Activated CD4-positive, CD25-positive, alpha-beta regulatory T cell treated with anti-CD3 and anti-CD28 coated beads, Interleukin-2, amount 50 U/mL, for 72 hours (primary cell): Measurements from ENCODE around the gene F5.

Source experiments
- DNase-seq: peaks from one replicate; pipeline ENCODE4 v3.0.0; 2021

The F5 gene

DNA sequence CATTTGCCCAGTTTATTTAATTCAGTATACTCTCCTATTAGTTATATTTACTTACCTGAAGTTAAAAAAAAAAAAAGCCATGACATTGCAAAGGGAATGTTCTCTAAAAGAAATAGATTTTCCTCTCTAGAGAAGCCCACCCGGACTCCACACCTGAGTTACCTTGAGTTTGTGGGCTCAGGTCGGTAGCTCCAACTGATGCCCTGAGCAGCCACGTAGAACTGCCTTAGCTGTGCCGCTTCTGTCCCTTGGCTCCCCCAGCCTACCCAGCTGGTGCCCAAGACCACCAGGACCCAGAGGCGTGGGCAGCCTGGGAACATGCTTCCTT is 250 bp downstream of the F5 start:
- DNase-seq = no peak

DNA sequence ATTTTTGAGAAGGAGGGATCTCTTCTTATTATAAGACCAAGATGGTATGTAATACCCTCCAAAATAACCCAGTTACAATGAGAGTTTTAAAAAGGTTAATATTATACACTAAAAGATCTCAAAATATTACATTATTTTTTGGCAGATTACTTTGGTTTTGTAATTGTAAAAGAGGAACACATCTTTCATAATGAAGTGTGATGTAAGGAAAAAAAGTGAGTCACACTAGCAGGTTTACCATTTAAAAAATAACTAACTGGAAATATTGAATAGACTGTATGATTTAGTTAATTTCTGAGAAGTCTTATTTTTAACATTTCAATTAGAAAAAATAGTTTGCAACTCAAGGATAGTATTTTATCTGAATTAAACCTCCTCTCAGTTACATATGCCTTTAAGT is 1.1 kb downstream of the F5 start:
- DNase-seq = no peak

DNA sequence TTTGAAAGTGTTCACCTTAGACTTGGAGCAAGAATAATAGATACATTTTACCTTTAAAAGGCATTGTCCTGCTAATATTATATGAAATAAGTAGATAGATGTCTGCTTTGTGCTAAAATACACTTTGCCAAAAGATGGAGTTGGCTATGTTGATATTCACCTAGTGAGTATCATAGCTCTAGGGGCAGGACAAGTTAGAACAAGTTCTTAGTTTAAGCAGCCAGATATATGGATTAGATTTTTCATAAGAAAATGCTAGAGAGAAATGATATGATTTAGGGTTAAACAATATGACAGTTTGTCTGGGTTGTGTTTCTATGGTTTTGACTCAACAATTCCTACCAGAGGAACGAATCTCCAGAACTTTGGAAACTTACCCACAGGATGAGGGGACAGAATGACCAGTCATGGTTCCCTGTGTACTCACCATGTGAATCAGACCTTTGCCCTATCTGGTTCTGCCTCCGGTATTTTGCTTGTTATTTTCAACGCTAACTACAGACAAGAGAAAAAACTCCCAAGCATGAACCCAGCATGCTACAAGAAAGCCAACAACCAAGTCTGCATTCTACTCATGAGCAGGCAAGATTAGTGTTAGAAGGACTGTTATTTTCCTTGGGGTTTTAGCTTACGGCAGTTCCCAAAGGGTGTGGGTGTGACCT is 1.7 kb downstream of the F5 start:
- no peak for DNase-seq

DNA sequence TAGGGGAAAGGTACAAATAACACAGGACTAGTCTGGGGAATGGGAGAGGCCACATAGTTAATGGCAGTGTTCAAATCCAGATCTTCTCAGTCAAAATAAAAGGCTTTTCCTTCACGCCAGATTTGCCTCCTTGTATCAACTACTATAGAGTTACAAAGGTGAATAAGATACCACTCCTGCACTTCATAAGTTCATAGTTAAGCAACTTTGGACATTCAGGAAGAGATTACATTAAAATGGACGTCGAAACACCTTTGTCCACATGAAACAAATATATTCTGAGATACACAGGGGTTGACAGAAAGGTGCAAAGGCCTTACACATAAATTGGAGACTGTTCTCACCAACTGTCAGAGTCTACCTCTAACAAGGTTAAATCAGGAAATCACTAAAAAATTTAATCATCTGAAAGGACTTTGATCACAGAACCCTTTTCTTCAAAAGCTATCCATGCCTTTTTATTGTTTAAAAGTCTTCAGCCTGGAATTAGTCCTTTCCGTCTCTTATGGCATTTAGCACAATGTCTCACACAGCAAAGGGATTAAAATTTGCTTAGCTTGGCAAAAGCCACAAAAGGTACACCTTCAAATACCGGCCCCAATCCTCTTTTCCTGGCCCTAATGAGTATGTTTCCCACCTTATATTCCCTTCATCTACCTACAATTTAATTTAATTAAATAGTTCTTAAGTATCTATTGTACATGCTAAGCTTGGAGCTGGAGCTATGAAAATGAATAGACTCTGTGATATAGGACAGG is 8.1 kb downstream of the F5 start:
- no peak for DNase-seq

DNA sequence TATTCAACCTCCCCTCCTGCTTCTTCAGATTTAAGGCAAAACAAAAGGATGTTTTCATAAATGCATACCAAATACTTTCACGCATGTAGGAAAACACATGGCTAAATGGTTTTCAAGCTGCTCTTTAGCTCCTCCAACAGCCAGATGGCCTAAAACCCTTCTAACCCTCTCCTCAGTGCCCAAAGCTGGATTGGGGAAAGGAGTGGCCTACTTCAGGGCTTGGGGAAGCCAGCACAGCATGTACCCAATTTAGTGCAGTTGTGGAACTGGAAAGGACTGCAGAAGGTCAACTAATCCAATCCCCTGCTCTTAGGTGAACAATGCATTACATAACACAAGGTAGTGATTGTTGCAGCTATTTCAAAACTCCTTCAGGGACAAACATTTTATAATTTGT is 9.3 kb downstream of the F5 start:
- DNase-seq = no peak

DNA sequence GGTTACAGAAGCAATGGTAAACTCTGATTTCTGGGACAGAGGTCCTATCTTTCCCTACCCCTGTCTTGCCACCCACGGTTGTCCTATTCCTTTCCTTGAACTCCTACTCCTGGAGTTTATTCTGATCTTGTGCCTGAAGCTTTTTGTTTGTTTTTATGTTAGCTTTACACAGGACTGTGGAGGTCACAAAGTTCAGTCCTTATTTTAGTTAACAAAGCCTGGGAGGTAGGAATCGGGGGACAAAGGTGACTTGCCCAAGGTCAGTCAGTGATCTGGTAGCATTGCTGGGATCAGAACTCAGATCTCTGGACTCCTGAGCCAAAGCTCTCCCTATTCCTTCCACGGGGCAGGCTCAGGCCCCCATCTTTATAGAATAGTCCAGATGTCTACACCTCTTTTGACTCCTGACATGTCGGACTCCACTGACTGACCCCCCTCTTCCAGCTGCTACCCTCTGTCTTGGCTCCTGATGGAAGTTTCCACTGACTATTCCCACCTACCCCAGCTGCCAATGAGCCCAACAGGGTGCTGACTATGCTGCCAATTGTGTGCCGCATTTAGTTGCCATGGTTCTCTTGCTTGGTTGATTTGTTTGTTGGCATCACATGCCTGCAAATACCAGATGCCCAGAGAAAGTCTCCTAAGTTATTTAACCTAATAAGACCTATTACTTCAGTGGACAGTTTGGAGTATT is 9.9 kb downstream of the F5 start:
- no peak for DNase-seq

DNA sequence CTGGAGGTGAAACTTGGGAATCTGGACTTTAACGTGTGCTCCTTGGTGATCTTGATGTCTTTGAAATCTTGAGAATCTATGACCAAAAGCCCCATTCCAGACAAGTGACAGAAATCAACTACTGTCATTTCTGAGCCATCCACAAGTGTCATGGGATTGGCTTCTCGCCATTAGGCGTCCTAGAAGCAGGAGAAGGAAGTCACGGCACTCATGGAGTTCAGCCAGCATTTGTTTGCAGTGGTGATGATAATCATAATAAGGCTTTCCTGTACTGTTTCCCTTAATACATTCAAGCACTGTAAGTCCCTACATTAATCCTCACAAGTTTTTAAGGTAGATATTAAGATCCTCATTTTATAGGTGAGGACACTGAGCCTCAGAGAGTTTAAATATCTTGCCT is 11.9 kb downstream of the F5 start:
- no peak for DNase-seq

DNA sequence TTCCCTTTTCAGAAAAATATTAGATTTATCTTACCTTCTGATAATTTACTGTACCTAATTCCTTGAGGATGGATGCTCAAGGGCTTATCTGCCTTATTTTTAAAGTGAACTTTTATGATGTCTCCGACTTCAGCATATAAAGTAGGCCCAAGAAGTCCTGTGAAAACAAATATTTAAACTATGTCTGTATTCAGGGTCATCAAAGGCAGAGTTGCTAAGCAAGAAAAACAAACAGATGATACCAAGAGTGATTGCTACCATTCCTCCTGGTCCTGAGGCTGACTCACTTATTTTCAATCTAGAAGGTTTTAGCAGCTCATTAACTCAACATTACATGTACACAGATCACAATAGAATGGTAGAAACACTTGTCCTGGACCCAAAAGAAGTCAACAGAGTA is 14.1 kb downstream of the F5 start:
- no peak for DNase-seq

DNA sequence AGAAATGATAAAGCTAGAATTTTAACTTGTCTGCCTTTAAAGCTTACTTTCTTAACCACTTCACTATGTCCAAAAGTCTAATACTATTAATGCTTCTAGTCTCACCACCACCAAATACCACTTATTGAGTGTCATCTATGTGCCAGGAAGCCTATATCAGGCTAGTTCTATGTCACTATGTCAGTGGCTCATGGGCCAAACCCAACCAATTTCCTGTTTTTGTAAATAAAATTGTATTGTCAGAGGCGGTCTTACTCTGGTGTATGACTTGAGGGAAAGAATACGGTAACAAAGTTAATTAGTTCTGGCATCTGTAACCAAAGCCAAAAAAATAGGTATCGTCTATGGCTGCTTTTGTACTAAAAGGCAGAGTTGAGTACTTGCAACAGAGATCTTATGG is 14.8 kb downstream of the F5 start:
- DNase-seq = no peak

DNA sequence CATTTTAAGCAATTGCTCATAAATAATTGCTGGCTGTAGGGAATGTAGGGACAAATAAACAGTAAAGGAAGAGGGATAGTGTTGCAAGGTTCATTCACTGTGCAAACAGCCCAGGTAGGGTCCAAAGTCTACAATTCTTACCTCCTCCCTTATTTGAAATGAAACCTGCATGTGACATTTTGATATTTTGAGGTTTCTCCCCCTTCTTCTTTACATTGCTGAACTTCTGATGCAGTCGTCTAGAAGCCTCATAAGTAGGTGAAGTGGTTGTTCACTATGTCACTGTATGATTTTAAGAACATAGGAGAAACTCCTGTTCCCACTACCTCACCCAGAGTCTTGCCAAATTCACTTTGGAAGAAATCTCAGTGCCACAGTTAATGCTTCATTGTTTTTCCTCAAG is 16.1 kb downstream of the F5 start:
- no peak for DNase-seq

DNA sequence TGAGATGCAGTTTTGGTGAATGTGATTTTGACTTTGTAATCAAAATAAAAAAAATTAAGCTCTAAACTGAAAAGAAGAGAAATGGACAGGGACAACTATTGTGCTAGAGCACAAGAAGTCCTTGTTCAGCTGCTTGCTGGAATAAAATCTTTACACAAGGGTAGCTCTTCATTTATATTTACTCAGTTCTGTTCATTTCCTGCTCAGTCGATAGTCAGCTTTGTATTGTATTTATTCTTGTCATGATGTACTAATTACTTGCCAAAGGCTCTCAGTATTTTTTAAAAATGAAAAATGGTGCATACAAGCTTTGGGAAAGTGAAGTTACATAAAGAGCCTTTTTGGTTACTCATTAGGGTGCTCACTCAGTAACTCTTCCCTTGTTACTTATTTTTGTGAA is 17.8 kb downstream of the F5 start:
- no peak for DNase-seq

DNA sequence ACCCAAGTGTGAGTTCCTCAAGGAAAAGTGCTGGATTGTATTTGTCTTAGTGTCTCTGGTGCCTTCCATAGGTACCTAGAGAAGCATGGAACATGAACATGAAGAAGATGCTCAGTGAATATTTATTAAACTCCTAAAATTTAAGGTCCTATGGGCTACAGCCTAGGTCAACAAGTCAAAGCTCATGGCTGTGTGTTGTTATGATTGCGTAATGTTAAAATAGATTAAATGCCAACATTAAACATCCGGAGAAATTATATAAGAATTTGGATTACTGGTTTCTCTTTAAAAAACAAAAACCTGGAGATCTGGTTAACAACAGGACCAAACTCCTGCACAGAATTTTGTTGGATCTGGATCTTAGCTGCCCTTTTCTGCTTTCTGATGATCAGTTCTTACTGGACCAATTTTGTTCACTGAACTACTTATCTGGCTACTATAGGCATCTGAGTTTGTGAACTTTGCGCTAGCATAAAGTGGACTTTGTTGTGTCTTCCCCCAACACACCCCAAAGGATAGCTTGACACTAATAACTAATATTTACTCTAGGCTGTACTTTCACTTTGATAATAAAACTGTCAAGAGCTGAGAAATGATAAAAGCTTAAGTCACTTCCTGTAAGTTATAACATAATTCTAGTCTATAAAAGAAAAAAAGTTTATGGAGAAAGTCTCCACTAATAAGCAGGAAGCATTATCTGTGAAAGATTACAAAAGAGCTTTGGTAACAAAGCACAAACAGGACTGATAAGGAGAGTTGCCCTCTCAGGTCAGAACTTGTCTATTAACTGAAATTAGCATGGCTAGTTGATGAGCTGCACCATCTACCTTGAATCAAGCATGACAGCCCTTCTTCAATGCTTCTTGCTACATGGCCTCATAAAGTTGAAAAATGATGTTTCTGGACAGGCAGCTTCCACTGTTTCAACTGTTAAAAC is 20.7 kb downstream of the F5 start:
- DNase-seq = no peak

DNA sequence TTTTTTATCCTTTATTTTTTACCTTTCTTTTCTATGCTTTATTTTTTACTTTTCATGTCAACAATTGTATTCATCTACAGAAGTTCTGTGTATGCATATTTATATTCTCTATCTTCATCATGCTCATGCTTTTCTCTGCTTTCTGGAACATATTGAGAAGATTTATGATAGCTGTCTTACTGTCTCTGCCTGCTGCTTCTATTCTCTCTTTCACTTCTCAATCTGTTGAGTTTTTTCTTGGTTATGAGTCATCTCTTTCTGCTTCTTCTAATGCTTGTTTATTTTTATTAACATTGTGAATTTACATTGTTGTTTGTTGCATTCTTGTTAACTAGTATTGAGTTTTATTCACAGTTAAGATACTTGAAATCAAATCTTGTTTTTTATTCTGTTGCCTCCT is 22.6 kb downstream of the F5 start:
- DNase-seq = no peak

DNA sequence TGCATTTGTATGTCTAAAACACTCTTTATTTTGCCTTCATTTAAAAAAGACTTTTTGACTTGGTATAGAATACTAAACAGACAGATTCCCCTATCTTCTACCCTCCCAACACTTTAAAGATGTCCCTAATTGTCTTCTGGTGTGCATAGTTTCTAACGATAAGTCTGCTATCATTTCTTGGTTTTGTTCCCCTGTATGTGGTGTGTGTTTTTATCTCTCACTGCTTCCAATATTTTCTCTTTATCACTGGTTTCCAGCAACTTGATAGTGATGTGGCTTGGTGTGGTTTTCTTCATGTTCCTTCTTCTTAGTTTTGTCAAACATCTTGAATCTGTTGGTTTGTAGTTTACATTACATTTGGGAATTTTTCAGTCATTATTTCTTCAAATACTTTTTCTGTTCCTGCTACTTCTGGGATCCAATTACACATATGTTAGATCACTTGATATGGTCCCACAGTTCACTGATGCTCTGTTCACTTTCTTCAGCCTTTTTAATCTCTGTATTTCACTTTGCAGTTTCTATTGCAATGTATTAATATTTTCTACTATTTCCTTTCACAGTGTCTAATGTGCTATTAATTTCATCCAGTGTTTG is 23.2 kb downstream of the F5 start:
- no peak for DNase-seq

DNA sequence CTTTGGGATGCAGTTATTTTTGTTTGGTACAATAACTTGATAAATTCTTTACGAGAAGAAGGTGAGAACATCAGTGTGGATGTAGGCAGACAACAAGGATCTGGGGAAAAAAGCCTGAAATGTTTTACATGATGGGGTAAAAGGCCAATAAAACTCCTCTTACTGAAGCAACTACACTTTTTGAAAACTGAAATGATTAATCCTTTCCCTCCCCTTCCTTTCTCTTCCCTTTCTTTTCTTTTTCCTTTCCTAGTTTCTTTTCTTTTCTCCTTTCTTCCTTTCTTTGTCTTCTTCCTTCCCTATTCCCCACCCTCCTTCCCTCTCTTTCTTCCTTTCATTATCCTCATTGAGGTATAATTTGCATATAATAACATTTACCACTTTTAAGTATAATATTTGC is 24.6 kb downstream of the F5 start:
- no peak for DNase-seq

DNA sequence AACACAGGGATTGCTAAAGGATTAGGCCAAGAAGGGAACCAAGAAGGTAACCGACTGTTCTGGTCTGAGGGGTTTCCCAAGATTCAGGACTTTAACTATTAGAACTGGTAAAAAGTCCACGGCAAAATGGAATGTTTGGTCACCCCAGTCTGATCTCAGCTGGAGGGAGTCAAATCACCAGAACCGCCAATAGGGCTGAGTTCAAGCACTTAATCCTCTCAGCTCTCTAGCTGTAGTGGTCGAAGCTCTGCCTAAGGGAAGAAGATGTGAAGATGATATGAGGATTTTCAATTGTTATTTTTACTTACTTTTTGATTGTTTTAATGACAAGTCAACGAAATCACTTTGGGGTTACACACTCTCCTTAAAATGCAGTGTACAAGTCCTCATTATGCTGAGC is 29.1 kb downstream of the F5 start:
- DNase-seq = no peak

DNA sequence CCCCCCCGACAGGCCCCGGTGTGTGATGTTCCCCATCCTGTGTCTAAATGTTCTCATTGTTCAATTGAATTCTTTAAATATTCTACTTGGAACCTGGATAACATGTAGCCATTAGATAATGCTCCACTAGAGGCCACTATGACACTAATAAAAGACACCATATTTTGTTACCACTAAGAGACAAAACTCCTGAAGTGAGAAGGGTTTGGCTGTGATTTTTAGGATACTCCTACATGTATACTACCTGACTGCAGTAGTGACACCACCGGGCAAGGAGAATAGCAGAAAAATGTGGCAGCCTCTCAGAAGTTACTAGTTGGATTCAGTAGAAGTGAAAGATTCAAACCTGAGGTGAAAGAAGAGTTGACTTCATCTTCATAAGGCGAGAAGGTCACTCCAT is 36.0 kb downstream of the F5 start:
- DNase-seq = no peak

DNA sequence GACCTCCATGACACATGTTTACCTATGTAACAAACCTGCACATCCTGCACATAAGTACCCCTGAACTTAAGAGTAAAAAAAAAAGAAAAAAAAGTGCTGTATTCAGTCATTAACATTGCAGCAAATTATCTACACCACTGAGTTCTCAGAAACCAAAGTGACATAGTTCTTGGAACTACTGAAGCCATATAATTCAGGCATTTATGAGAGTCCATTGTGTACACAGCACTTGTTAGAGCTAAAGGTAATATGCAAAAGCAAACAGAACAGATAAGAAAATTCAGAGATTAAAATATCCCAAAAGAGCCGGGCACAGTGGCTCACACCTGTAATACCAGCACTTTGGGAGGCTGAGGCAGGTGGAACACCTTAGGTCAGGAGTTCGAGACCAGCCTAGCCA is 38.0 kb downstream of the F5 start:
- DNase-seq = no peak

DNA sequence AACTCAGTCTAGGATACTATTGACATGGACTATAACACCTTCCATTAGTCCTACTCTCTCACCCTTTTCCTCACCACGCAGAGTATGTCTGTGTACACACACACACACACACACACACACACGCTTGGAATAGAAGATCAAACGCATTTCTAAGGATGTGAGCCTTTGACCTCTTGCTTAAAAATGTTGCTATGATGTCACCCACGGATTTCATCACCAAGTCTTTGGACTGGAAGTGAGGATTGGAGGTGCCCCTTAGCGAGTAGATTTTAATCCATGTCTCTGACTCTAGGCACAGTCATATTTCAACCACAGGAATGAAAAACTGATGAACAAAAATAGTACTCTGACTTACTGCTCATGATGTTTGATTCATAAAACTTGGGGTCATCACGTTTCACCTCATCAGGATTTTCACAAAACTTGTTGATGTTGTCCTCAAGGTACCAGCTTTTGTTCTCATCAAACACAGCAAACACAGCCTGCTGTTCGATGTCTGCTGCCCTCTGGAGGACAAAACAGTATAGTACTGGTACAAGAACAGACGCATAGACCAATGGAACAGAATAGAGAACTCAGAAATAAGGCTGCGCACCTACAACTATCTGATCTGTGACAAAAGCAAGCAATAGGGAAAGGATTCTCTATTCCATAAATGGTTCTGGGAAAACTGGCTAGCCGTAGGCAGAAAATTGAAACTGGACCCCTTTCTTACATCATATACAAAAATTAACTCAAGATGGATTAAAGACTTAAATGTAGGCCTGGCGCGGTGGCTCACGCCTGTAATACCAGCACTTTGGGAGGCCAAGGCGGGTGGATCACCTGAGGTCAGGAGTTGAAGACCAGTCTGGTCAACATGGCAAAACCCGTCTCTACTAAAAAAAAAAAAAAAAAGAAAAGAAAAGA is 39.9 kb downstream of the F5 start:
- no peak for DNase-seq

DNA sequence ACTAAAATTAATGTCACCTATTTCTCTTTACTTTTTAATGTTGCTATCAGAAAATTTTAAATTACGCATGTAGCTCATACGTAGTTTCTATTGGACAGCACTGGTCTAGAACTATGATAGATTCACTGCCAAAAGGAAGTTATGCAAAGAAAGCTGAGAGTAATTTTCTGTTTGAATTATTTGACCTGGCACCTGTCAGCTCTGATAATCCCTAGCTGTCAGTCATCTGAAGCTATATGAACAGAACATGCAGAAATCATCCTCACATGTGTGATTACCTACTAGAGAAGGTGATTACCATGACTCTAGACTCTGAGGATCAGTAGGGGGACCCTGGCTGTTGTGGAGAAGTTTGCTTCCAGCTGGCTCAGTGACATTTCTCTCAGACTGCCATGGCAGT is 40.8 kb downstream of the F5 start:
- DNase-seq = no peak

DNA sequence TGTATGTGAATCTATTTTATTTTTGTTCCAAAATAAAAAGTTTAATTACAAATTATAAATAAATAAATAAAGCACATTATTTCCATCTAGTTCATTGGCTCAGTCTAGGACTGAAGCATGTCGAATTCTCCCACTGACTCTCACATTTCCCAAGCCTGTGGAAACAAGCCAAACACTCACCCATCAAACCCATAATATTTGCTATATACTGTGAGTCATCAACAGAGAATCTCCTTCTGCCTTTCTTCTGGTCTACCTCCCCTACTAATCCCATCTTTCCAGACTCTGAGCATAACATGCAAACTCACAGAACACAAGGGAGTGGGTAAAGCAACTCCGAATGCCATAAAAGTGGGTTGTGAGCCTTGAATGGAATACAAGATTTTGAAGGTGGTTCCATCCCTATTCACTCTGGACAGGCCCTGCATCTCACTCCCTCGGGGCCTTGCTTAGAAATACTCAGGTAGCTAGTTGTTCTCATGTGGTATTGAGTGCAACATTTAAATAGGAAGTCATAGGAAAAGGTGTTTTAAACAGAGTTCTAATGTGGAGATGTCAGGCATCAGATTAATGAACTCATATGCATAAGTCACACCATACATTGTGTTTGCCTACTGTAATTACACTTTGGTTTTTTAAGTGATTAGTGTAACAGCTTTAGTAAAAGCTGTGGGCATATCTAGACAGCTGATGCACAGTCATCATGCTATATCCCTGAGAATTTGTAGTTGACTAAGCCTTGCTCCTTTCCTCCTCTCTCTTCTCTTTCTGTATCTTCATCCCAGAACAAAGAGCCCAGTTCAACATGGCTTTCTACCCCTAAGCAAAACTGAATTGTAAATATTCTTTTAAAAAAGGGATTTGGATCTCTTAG is 47.0 kb downstream of the F5 start:
- no peak for DNase-seq
